ENCODE measurements around the gene DOCK9. TPM values are rescaled to one million over a fixed set of nuclear protein-coding genes. Genes with fewer than 3 reads are reported as not detected.
A peak's percentile ranks its signal among the peaks of the same experiment; 100 is the strongest.

Gene DOCK9
- total RNA-seq, 6 experiments from 2014 or later: 21.8 to 30.5 (median 25.5) TPM

GRCh38 chr13:98937911-98938381 is 39.9 kb downstream of the DOCK9 start:
- Mint-ChIP-seq H3K27me3 (ENCODE audit: insufficient read depth) (peaks cover 2% of the 10 kb centered on the region; the same call in 1 of the 2 replicates), H3K4me1 (ENCODE audit: low read depth) (peaks cover 13% of the 10 kb centered on the region), H3K4me3 (no peak overlapping the region), H3K9me3 (peaks cover 19% of the 10 kb centered on the region), H3K36me3 (ENCODE audit: low read depth) (peaks cover 24% of the 10 kb centered on the region), H3K27ac (no peak overlapping the region)
- DNase-seq: no peak
- TF ChIP-seq, protein P1, sequence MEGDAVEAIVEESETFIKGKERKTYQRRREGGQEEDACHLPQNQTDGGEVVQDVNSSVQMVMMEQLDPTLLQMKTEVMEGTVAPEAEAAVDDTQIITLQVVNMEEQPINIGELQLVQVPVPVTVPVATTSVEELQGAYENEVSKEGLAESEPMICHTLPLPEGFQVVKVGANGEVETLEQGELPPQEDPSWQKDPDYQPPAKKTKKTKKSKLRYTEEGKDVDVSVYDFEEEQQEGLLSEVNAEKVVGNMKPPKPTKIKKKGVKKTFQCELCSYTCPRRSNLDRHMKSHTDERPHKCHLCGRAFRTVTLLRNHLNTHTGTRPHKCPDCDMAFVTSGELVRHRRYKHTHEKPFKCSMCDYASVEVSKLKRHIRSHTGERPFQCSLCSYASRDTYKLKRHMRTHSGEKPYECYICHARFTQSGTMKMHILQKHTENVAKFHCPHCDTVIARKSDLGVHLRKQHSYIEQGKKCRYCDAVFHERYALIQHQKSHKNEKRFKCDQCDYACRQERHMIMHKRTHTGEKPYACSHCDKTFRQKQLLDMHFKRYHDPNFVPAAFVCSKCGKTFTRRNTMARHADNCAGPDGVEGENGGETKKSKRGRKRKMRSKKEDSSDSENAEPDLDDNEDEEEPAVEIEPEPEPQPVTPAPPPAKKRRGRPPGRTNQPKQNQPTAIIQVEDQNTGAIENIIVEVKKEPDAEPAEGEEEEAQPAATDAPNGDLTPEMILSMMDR (IDR thresholded peaks at IDR 0.05): no peak

DNA sequence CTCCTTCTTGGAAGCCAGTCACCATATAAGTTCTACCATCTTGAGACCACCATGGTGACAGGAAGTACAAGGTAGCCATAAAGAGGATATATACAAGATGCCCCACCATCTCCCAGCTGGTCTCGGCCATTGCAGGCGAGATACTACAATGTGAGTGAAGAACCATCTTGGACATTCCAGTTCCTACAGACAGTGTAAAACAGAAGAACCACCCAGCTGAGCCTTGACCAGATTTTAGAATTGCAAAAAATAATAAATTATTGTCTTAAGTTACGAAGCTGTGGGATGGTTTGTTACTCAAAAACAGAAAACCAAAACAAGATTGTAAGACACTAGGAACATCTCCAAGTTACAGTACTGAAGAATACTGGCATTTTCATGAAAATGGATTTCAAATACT is 43.6 kb downstream of the DOCK9 start:
- TF ChIP-seq, protein P1 (IDR thresholded peaks at IDR 0.05): no peak
- Mint-ChIP-seq H3K27me3 (ENCODE audit: insufficient read depth) (0 out of 2 replicates have a peak, but pooled peaks cover 1% of the 10 kb centered on the region), H3K9me3 (peaks cover 19% of the 10 kb centered on the region), H3K27ac (no peak overlapping the region), H3K36me3 (ENCODE audit: low read depth) (peaks cover 24% of the 10 kb centered on the region), H3K4me1 (ENCODE audit: low read depth) (peaks cover 13% of the 10 kb centered on the region), H3K4me3 (no peak overlapping the region)
- DNase-seq: no peak

GRCh38 chr13:98930151-98930591 is 47.7 kb downstream of the DOCK9 start:
- Mint-ChIP-seq H3K4me1 (ENCODE audit: low read depth) (peaks cover 21% of the 10 kb centered on the region), H3K9me3 (peaks cover 19% of the 10 kb centered on the region), H3K4me3 (no peak overlapping the region), H3K27ac (no peak overlapping the region), H3K27me3 (ENCODE audit: insufficient read depth) (0 out of 2 replicates have a peak, but pooled peaks cover 1% of the 10 kb centered on the region), H3K36me3 (ENCODE audit: low read depth) (peaks cover 19% of the 10 kb centered on the region)
- TF ChIP-seq, protein P1 (IDR thresholded peaks at IDR 0.05): no peak
- DNase-seq: no peak

GRCh38 chr13:98927951-98928927 is 49.6 kb downstream of the DOCK9 start:
- peaks cover 1% of the 10 kb centered on the region; the same call in 1 of the 2 replicates for H3K9me3 Mint-ChIP-seq
- 0 out of 2 replicates have a peak, but pooled peaks cover 1% of the 10 kb centered on the region for H3K27me3 Mint-ChIP-seq (ENCODE audit: insufficient read depth)
- no peak overlapping the region for H3K4me3 Mint-ChIP-seq
- peak; percentile 12 for DNase-seq
- TF ChIP-seq, protein P1 (IDR thresholded peaks at IDR 0.05): no peak
- H3K4me1 Mint-ChIP-seq (ENCODE audit: low read depth): peaks cover 21% of the 10 kb centered on the region
- H3K36me3 Mint-ChIP-seq (ENCODE audit: low read depth): peaks cover 8% of the 10 kb centered on the region
- H3K27ac Mint-ChIP-seq: peak overlapping the region; percentile 44

- no peak overlapping the region for H3K4me3 Mint-ChIP-seq
- TF ChIP-seq, protein P1 (IDR thresholded peaks at IDR 0.05): no peak
- H3K4me1 Mint-ChIP-seq (ENCODE audit: low read depth): peaks cover 21% of the 10 kb centered on the region
- no peak for DNase-seq
- no peak overlapping the region for H3K27ac Mint-ChIP-seq
- H3K9me3 Mint-ChIP-seq: no peaks in the 10 kb centered on the region
- peaks cover 1% of the 10 kb centered on the region; the same call in 1 of the 2 replicates for H3K27me3 Mint-ChIP-seq (ENCODE audit: insufficient read depth)
- peaks cover 26% of the 10 kb centered on the region for H3K36me3 Mint-ChIP-seq (ENCODE audit: low read depth)
These were observed 51.9 kb downstream of the DOCK9 start for GRCh38 chr13:98925949-98926348.

Data from HFFc6 (cell line).